Hepatocyte (in vitro differentiated cells): Measurements from ENCODE around the gene NDST1. TPM values are rescaled to one million over a fixed set of nuclear protein-coding genes. Genes with fewer than 3 reads are reported as not detected.

Experiments
- DNase-seq: peaks from one replicate; pipeline ENCODE4 v3.0.0-alpha.2; 2016; ENCODE audit warnings: low spot score
- H2AFZ ChIP-seq: fragments of 200-600 bp; sonication (generic); 2 replicates; pipeline ENCODE4 v1.6.0; 2016; ENCODE audit warnings: antibody characterized with exemption, mild to moderate bottlenecking
- H3K27ac ChIP-seq: fragments of 200-600 bp; sonication (generic); 2 replicates; pipeline ENCODE4 v1.5.1; 2016; ENCODE audit warnings: mild to moderate bottlenecking
- H3K27me3 ChIP-seq: fragments of 200-600 bp; sonication (generic); 2 replicates; pipeline ENCODE4 v1.6.1; 2016
- H3K36me3 ChIP-seq: fragments of 200-600 bp; sonication (generic); replicated peaks from 2 replicates; pipeline ENCODE4 v1.5.1; 2016; ENCODE audit warnings: low read depth; ENCODE audit not compliant: insufficient read depth
- H3K4me1 ChIP-seq: fragments of 200-600 bp; sonication (generic); 2 replicates; pipeline ENCODE4 v1.5.1; 2016; ENCODE audit warnings: mild to moderate bottlenecking, moderate library complexity; ENCODE audit not compliant: insufficient read depth
- H3K4me2 ChIP-seq: fragments of 200-600 bp; sonication (generic); 2 replicates; pipeline ENCODE4 v1.6.0; 2016
- H3K4me3 ChIP-seq: fragments of 200-600 bp; sonication (generic); 2 replicates; pipeline ENCODE4 v1.5.1; 2016; ENCODE audit warnings: mild to moderate bottlenecking
- H3K79me2 ChIP-seq: fragments of 200-600 bp; sonication (generic); 2 replicates; pipeline ENCODE4 v1.6.0; 2017; ENCODE audit warnings: mild to moderate bottlenecking
- H3K9me2 ChIP-seq: fragments of 200-600 bp; sonication (generic); replicated peaks from 2 replicates; pipeline ENCODE4 v1.6.0; 2017; ENCODE audit warnings: mild to moderate bottlenecking; ENCODE audit not compliant: insufficient read depth
- H3K9me3 ChIP-seq: fragments of 200-600 bp; sonication (generic); 2 replicates; pipeline ENCODE4 v1.5.1; 2016; ENCODE audit warnings: low read depth, mild to moderate bottlenecking
- H4K20me1 ChIP-seq: fragments of 200-600 bp; sonication (generic); 2 replicates; pipeline ENCODE4 v1.6.0; 2016; ENCODE audit warnings: mild to moderate bottlenecking; ENCODE audit not compliant: insufficient read depth, poor library complexity, severe bottlenecking
- CTCF ChIP-seq: fragments of 200-600 bp; sonication (generic); IDR thresholded peaks from 2 replicates; pipeline ENCODE4 v1.5.1; 2016; ENCODE audit warnings: antibody characterized with exemption, mild to moderate bottlenecking; ENCODE audit not compliant: poor library complexity
- EZH2 ChIP-seq: fragments of 200-600 bp; sonication (generic); IDR thresholded peaks from 2 replicates; pipeline ENCODE4 v1.6.1; 2016; ENCODE audit warnings: antibody characterized with exemption, mild to moderate bottlenecking, borderline replicate concordance
- EZH2phosphoT487 ChIP-seq: fragments of 200-600 bp; sonication (generic); IDR thresholded peaks from one replicate; pipeline ENCODE4 v1.6.1; 2018; ENCODE audit warnings: antibody characterized with exemption, mild to moderate bottlenecking, low read depth, moderate library complexity; ENCODE audit not compliant: unreplicated experiment, severe bottlenecking
- WGBS: methylation state at CpG from one replicate; pipeline ENCODE4 v1.1.6; 2016; ENCODE audit warnings: low lambda C conversion rate; ENCODE audit errors: missing lambda C conversion rate; 5-methylcytosine and 5-hydroxymethylcytosine counted together
- polyA plus RNA-seq: library from polyadenylated mRNA; unstranded; fragments of >200 nt; fragmentation: Nextera tagmentation; extraction: Ambion mirVana; gene quantifications from 2 replicates; pipeline ENCODE4 v1.2.1, GENCODE V29; 2016
- total RNA-seq: library from RNA; depleted of rRNA; stranded (reverse); fragments of >200 nt; gene quantifications from 2 replicates; pipeline ENCODE4 v1.2.3, GENCODE V29; 2014

NDST1 gene
- total and polyA plus RNA-seq, 2 experiments from 2014 or later, result 42.5 to 85.1 TPM

- Histone ChIP-seq H3K27ac (peak overlapping the region; percentile 100), H3K4me3 (peak overlapping the region; percentile 100), H3K27me3 (no peaks in the 10 kb centered on the region), H4K20me1 (peaks cover 39% of the 10 kb centered on the region), H3K4me1 (peaks cover 43% of the 10 kb centered on the region), H2AFZ (peak overlapping the region; percentile 83), H3K4me2 (peak overlapping the region; percentile 88), H3K9me2 (no peaks in the 10 kb centered on the region), H3K9me3 (no peaks in the 10 kb centered on the region), H3K79me2 (peaks cover 56% of the 10 kb centered on the region), H3K36me3 (no peaks in the 10 kb centered on the region)
- peak; percentile 83 for DNase-seq
- TF ChIP-seq CTCF (no peak), EZH2phosphoT487 (no peak), EZH2 (no peak)
- WGBS, result 2% methylated on average over 48 of the region's 90 CpGs
Measured at GRCh38 chr5:150485693-150486401, 22.1 kb upstream of the NDST1 start.

GRCh38 chr5:150486402-150487198, 21.3 kb upstream of the NDST1 start:
- TF ChIP-seq EZH2, result no peak
- no peak for TF ChIP-seq CTCF
- no peak for TF ChIP-seq EZH2phosphoT487
- H3K79me2 ChIP-seq, result peaks cover 63% of the 10 kb centered on the region
- H3K4me3 ChIP-seq, result peak overlapping the region; percentile 100
- peak overlapping the region; percentile 100 for H3K27ac ChIP-seq
- no peaks in the 10 kb centered on the region for H3K9me2 ChIP-seq
- no peaks in the 10 kb centered on the region for H3K36me3 ChIP-seq
- peak overlapping the region; percentile 83 for H2AFZ ChIP-seq
- WGBS, result under 1% methylated on average over 26 of the region's 60 CpGs
- peaks cover 47% of the 10 kb centered on the region for H4K20me1 ChIP-seq
- DNase-seq, result peak; percentile 90
- H3K9me3 ChIP-seq, result no peaks in the 10 kb centered on the region
- H3K27me3 ChIP-seq, result no peaks in the 10 kb centered on the region
- H3K4me2 ChIP-seq, result peak overlapping the region; percentile 88
- peaks cover 51% of the 10 kb centered on the region for H3K4me1 ChIP-seq

- Histone ChIP-seq H3K27me3 (no peaks in the 10 kb centered on the region), H3K9me3 (no peaks in the 10 kb centered on the region), H2AFZ (no peak overlapping the region), H3K79me2 (peaks cover 71% of the 10 kb centered on the region), H3K4me2 (peak overlapping the region; percentile 88), H3K4me1 (peaks cover 59% of the 10 kb centered on the region), H3K9me2 (no peaks in the 10 kb centered on the region), H3K36me3 (no peaks in the 10 kb centered on the region), H3K27ac (peak overlapping the region; percentile 100), H3K4me3 (peak overlapping the region; percentile 100), H4K20me1 (peaks cover 55% of the 10 kb centered on the region)
- WGBS, result 51% methylated on average over 10 of the region's 10 CpGs
- peak; percentile 56 for DNase-seq
- TF ChIP-seq CTCF (peak; percentile 30), EZH2phosphoT487 (no peak), EZH2 (no peak)
Measured at GRCh38 chr5:150487199-150488061, 20.5 kb upstream of the NDST1 start.
